GM19452 (cell line): ENCODE data around the gene CPT1B.
"Not testable (repeated sequence)": the region's sequence is repeated elsewhere in the genome, so short reads cannot be mapped to it uniquely, and the experiment has no call there.

Source experiments
- ATAC-seq: cut with Tn5 transposase; IDR thresholded peaks from one replicate; pipeline ENCODE4 v1.9.1; 2021; ENCODE audit not compliant: unreplicated experiment

CPT1B gene

GRCh38 chr22:50529897-50530579 lies 48.2 kb downstream of the CPT1B start, which contains the start of gene TYMP:
Gene TYMP (minus strand): TSS chr22:50530012. CDS start chr22:50529709, 303 bp downstream.
- peak; percentile 20 for ATAC-seq

GRCh38 chr22:50529416-50529896 lies 48.8 kb downstream of the CPT1B start:
- no peak for ATAC-seq

- no peak for ATAC-seq
These were observed 49.4 kb downstream of the CPT1B start for GRCh38 chr22:50528682-50529415.

- no peak for ATAC-seq
These were observed 50.1 kb downstream of the CPT1B start for GRCh38 chr22:50527921-50528681.

- no peak for ATAC-seq
These were observed 51.1 kb downstream of the CPT1B start for GRCh38 chr22:50526834-50527801.

GRCh38 chr22:50526108-50526833 lies 52.0 kb downstream of the CPT1B start:
- ATAC-seq, result peak; percentile 21

GRCh38 chr22:50525858-50526107 lies 52.4 kb downstream of the CPT1B start:
- ATAC-seq, result no peak

- ATAC-seq, result peak; percentile 42
These were observed 52.9 kb downstream of the CPT1B start, which contains the start of gene SCO2 for GRCh38 chr22:50525104-50525857. Gene SCO2 (minus strand): TSS chr22:50525598. CDS start chr22:50524411, 1,187 bp downstream.

GRCh38 chr22:50524676-50525103 lies 53.5 kb downstream of the CPT1B start:
- ATAC-seq, result no peak

GRCh38 chr22:50523806-50524675 lies 54.2 kb downstream of the CPT1B start:
- no peak for ATAC-seq

GRCh38 chr22:50523458-50523805 lies 54.8 kb downstream of the CPT1B start:
- ATAC-seq, result no peak

GRCh38 chr22:50522806-50523438 lies 55.3 kb downstream of the CPT1B start:
- no peak for ATAC-seq

GRCh38 chr22:50522208-50522805 lies 55.9 kb downstream of the CPT1B start:
- ATAC-seq, result no peak

GRCh38 chr22:50521710-50522109 lies 56.5 kb downstream of the CPT1B start:
- no peak for ATAC-seq

GRCh38 chr22:50520826-50521453 lies 57.3 kb downstream of the CPT1B start:
- ATAC-seq, result no peak

- ATAC-seq, result not testable (repeated sequence)
These were observed 58.0 kb downstream of the CPT1B start for GRCh38 chr22:50520184-50520583.

GRCh38 chr22:50519151-50519550 lies 59.1 kb downstream of the CPT1B start:
- no peak for ATAC-seq
